Stimulated activated CD8-positive, alpha-beta memory T cell treated with anti-CD3 and anti-CD28 coated beads, Interleukin-12 subunit alpha, Interleukin-12 subunit beta, amount 100 ng/mL, for 4 hours (primary cell): ENCODE measurements around the gene PRICKLE1.

Experiments
- DNase-seq: peaks from one replicate; pipeline ENCODE4 v3.0.0-alpha.2; 2020; ENCODE audit warnings: low read depth

Gene PRICKLE1

GRCh38 chr12:42447371-42447786 lies 142.2 kb downstream of the PRICKLE1 start:
- DNase-seq = no peak

DNA sequence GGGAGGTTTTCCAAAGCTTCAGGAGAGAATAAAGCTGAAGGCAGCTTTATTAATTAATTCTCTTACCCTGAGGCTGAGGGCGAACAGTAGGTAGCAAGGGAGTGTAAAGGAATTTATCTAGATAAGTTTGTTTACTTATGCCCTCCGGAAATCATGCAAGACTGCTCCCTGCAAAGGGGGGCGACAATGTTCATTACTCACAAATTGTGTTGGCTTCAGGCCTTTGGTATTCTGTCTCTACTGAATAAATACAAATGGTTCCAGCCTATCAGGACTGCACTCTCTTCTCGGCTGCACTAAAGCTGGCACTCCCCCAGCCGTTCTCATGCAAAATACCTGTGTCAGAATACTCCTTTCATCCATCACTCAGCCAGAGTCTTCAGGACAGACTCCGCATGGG lies 142.8 kb downstream of the PRICKLE1 start:
- DNase-seq = no peak

DNA sequence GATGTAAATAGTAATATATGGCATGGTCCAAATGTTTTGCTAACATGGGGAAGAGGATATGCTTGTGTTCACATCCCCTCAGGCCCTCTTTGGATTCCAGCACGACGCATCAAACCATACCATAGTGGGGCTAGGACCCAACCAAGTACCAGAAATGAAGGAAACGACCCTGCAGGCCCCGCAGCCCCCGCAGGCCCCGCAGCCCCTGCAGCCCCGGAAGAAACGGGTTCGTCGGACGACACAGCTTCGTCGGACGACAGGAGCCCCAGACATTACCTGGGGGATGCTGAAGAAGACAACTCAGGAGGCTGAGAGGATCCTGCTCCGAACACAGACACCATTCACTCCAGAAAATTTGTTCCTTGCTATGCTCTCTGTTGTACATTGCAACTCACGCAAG lies 143.7 kb downstream of the PRICKLE1 start:
- DNase-seq = no peak

- no peak for DNase-seq
Observed at GRCh38 chr12:42444192-42444943, 145.2 kb downstream of the PRICKLE1 start.

DNA sequence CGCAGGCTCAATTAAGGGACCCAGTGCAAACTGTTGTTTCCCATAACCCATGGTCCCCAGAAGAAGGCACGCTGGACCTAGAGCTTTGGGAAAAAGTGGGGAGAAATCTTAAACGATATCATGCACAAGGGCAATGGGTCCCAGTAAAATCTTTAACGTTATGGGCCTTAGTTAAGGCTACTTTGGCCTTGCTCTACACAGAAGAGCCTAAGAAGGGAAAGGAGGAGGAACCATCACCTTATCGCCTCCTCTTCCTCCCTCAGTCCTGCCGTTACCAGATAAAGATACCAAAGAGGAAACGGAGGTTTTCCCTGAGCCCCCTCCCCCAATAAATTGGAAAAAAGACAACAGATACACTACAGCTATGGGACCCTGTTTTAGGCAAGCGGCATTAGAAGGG lies 146.7 kb downstream of the PRICKLE1 start:
- no peak for DNase-seq

DNA sequence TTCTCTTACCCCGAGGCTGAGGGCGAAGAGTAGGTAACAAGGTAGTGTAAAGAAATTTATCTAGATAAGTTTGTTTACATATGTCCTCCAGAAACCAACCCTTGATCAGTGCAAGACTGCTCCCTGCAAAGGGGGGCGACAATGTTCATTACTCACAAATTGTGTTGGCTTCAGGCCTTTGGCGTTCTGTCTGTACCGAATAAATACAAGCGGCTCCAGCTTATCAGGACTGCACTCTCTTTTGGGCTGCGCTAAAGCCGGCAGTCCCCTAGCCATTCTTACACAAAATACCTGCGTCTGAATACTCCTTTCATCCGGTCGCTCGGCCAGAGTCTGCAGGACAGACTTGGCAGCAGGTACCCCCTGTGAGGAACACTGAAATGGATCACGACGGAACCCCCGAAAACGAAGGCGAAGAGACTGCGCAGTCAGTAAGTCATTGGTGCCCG lies 147.2 kb downstream of the PRICKLE1 start:
- DNase-seq = no peak

GRCh38 chr12:42440608-42441007 lies 148.9 kb downstream of the PRICKLE1 start:
- no peak for DNase-seq

- no peak for DNase-seq
Observed at GRCh38 chr12:42432517-42433140, 156.9 kb downstream of the PRICKLE1 start.

GRCh38 chr12:42428850-42429249 lies 160.7 kb downstream of the PRICKLE1 start:
- DNase-seq = no peak

DNA sequence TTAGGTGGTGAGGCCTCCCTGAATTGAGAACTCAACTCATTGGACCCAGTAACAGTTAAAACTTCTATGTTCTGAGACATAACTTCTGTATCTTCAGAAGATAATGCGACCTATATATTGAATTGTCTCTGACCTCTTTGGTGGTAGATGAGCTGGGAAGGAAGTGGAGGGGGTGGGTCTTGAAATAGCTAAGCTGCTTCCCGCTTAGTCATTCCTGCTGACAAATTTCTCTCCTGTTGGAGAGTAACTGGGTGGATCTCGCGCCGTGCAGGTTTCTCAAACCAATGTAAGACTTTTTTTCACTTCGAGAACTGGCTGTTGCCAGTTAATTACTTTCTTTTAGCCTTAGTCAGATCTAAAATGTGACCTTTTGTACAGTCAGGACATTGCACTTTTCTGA lies 162.8 kb downstream of the PRICKLE1 start:
- DNase-seq = no peak

GRCh38 chr12:42422785-42423184 lies 166.8 kb downstream of the PRICKLE1 start:
- no peak for DNase-seq

GRCh38 chr12:42421844-42422779 lies 167.4 kb downstream of the PRICKLE1 start:
- no peak for DNase-seq

- no peak for DNase-seq
Observed at GRCh38 chr12:42420395-42420794, 169.2 kb downstream of the PRICKLE1 start.

GRCh38 chr12:42410340-42410739 lies 179.2 kb downstream of the PRICKLE1 start:
- no peak for DNase-seq

- no peak for DNase-seq
Observed at GRCh38 chr12:42409471-42409870, 180.1 kb downstream of the PRICKLE1 start.

DNA sequence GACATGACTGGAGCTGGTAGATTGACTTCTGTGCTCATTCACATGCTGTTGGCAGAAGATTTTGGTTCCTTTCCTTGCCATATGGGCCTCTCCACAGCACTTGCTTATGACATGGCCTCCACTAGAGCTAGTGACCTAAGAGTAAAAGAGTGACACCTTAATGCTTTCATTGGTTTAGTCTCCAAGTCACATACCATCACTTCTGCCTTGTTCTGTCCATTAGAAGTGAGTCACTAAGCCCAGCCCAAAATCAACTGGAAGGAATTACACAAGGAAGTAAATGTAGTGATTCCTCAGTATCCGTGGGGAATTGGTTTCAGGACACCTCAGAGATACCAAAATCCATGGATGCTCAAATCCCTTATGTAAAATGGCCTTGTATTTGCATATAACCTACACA lies 182.2 kb downstream of the PRICKLE1 start:
- no peak for DNase-seq
